Nucleus accumbens (tissue), 56 donors: ENCODE results near the gene DBI.
A peak's percentile ranks its signal among the peaks of the same experiment; 100 is the strongest.
"Not testable (repeated sequence)": the region's sequence is repeated elsewhere in the genome, so short reads cannot be mapped to it uniquely, and the experiment has no call there.

ENCODE experiments used
- DNase-seq, 56 donors: peaks; one replicate each; lab custom pipeline; 2025; lab: John Stamatoyannopoulos, UW

DBI gene

GRCh38 chr2:119389615-119390306 lies 23.0 kb downstream of the DBI start:
- DNase-seq, result peak in 4 of 56 donors; percentile 1 to 42 (median 27)

- no peak for DNase-seq
Measured at GRCh38 chr2:119393971-119394748, 27.4 kb downstream of the DBI start.

- DNase-seq, result no peak
Measured at GRCh38 chr2:119397196-119397595, 30.4 kb downstream of the DBI start.

- DNase-seq, result no peak
Measured at GRCh38 chr2:119402106-119402505, 35.3 kb downstream of the DBI start.

- no peak for DNase-seq
Measured at GRCh38 chr2:119402645-119403560, 36.1 kb downstream of the DBI start.

- not testable (repeated sequence) for DNase-seq
Measured at GRCh38 chr2:119403618-119404017, 36.8 kb downstream of the DBI start.

- no peak for DNase-seq
Measured at GRCh38 chr2:119405151-119405550, 38.4 kb downstream of the DBI start.

GRCh38 chr2:119407430-119408220 lies 40.8 kb downstream of the DBI start:
- DNase-seq, result peak in 23 of 56 donors; percentile 8 to 67 (median 22)

- DNase-seq, result no peak
Measured at GRCh38 chr2:119408221-119408619, 41.4 kb downstream of the DBI start.

GRCh38 chr2:119409506-119409905 lies 42.7 kb downstream of the DBI start:
- DNase-seq, result no peak

- no peak for DNase-seq
Measured at GRCh38 chr2:119414894-119415293, 48.1 kb downstream of the DBI start.

- DNase-seq, result no peak
Measured at GRCh38 chr2:119415630-119416029, 48.9 kb downstream of the DBI start.

- DNase-seq, result no peak
Measured at GRCh38 chr2:119416299-119416923, 49.6 kb downstream of the DBI start.

- no peak for DNase-seq
Measured at GRCh38 chr2:119417908-119418307, 51.1 kb downstream of the DBI start.

- no peak for DNase-seq
Measured at GRCh38 chr2:119419065-119419464, 52.3 kb downstream of the DBI start.

- DNase-seq, result no peak
Measured at GRCh38 chr2:119419803-119420508, 53.2 kb downstream of the DBI start.

GRCh38 chr2:119421304-119421703 lies 54.5 kb downstream of the DBI start:
- no peak for DNase-seq

- DNase-seq, result no peak
Measured at GRCh38 chr2:119421741-119422140, 55.0 kb downstream of the DBI start.
